Hepatocyte (in vitro differentiated cells): ENCODE data around the gene MAST4. TPM values are rescaled to one million over a fixed set of nuclear protein-coding genes. Genes with fewer than 3 reads are reported as not detected.
A peak's percentile ranks its signal among the peaks of the same experiment; 100 is the strongest.
"Not testable (repeated sequence)": the region's sequence is repeated elsewhere in the genome, so short reads cannot be mapped to it uniquely, and the experiment has no call there.

Source experiments
- DNase-seq: peaks from one replicate; pipeline ENCODE4 v3.0.0-alpha.2; 2016; ENCODE audit warnings: low spot score
- H2AFZ ChIP-seq: fragments of 200-600 bp; sonication (generic); 2 replicates; pipeline ENCODE4 v1.6.0; 2016; ENCODE audit warnings: antibody characterized with exemption, mild to moderate bottlenecking
- H3K27ac ChIP-seq: fragments of 200-600 bp; sonication (generic); 2 replicates; pipeline ENCODE4 v1.5.1; 2016; ENCODE audit warnings: mild to moderate bottlenecking
- H3K27me3 ChIP-seq: fragments of 200-600 bp; sonication (generic); 2 replicates; pipeline ENCODE4 v1.6.1; 2016
- H3K36me3 ChIP-seq: fragments of 200-600 bp; sonication (generic); replicated peaks from 2 replicates; pipeline ENCODE4 v1.5.1; 2016; ENCODE audit warnings: low read depth; ENCODE audit not compliant: insufficient read depth
- H3K4me1 ChIP-seq: fragments of 200-600 bp; sonication (generic); 2 replicates; pipeline ENCODE4 v1.5.1; 2016; ENCODE audit warnings: mild to moderate bottlenecking, moderate library complexity; ENCODE audit not compliant: insufficient read depth
- H3K4me2 ChIP-seq: fragments of 200-600 bp; sonication (generic); 2 replicates; pipeline ENCODE4 v1.6.0; 2016
- H3K4me3 ChIP-seq: fragments of 200-600 bp; sonication (generic); 2 replicates; pipeline ENCODE4 v1.5.1; 2016; ENCODE audit warnings: mild to moderate bottlenecking
- H3K79me2 ChIP-seq: fragments of 200-600 bp; sonication (generic); 2 replicates; pipeline ENCODE4 v1.6.0; 2017; ENCODE audit warnings: mild to moderate bottlenecking
- H3K9me2 ChIP-seq: fragments of 200-600 bp; sonication (generic); replicated peaks from 2 replicates; pipeline ENCODE4 v1.6.0; 2017; ENCODE audit warnings: mild to moderate bottlenecking; ENCODE audit not compliant: insufficient read depth
- H3K9me3 ChIP-seq: fragments of 200-600 bp; sonication (generic); 2 replicates; pipeline ENCODE4 v1.5.1; 2016; ENCODE audit warnings: low read depth, mild to moderate bottlenecking
- H4K20me1 ChIP-seq: fragments of 200-600 bp; sonication (generic); 2 replicates; pipeline ENCODE4 v1.6.0; 2016; ENCODE audit warnings: mild to moderate bottlenecking; ENCODE audit not compliant: insufficient read depth, poor library complexity, severe bottlenecking
- CTCF ChIP-seq: fragments of 200-600 bp; sonication (generic); IDR thresholded peaks from 2 replicates; pipeline ENCODE4 v1.5.1; 2016; ENCODE audit warnings: antibody characterized with exemption, mild to moderate bottlenecking; ENCODE audit not compliant: poor library complexity
- EZH2 ChIP-seq: fragments of 200-600 bp; sonication (generic); IDR thresholded peaks from 2 replicates; pipeline ENCODE4 v1.6.1; 2016; ENCODE audit warnings: antibody characterized with exemption, mild to moderate bottlenecking, borderline replicate concordance
- EZH2phosphoT487 ChIP-seq: fragments of 200-600 bp; sonication (generic); IDR thresholded peaks from one replicate; pipeline ENCODE4 v1.6.1; 2018; ENCODE audit warnings: antibody characterized with exemption, mild to moderate bottlenecking, low read depth, moderate library complexity; ENCODE audit not compliant: unreplicated experiment, severe bottlenecking
- WGBS: methylation state at CpG from one replicate; pipeline ENCODE4 v1.1.6; 2016; ENCODE audit warnings: low lambda C conversion rate; ENCODE audit errors: missing lambda C conversion rate; 5-methylcytosine and 5-hydroxymethylcytosine counted together
- polyA plus RNA-seq: library from polyadenylated mRNA; unstranded; fragments of >200 nt; fragmentation: Nextera tagmentation; extraction: Ambion mirVana; gene quantifications from 2 replicates; pipeline ENCODE4 v1.2.1, GENCODE V29; 2016
- total RNA-seq: library from RNA; depleted of rRNA; stranded (reverse); fragments of >200 nt; gene quantifications from 2 replicates; pipeline ENCODE4 v1.2.3, GENCODE V29; 2014

Gene MAST4
- total and polyA plus RNA-seq, 2 experiments from 2014 or later: 11.7 to 13.2 TPM

- TF ChIP-seq CTCF: no peak
- TF ChIP-seq EZH2phosphoT487: no peak
- no peak for TF ChIP-seq EZH2
- H3K79me2 ChIP-seq: no peaks in the 10 kb centered on the region
- H3K9me3 ChIP-seq: no peaks in the 10 kb centered on the region
- no peak overlapping the region for H2AFZ ChIP-seq
- no peaks in the 10 kb centered on the region for H3K36me3 ChIP-seq
- no peaks in the 10 kb centered on the region for H3K27me3 ChIP-seq
- DNase-seq: no peak
- 92% methylated on average over 7 of the region's 7 CpGs for WGBS
- no peak overlapping the region for H3K4me3 ChIP-seq
- H3K4me1 ChIP-seq: peaks cover 4% of the 10 kb centered on the region
- H3K9me2 ChIP-seq: no peaks in the 10 kb centered on the region
- H3K27ac ChIP-seq: no peak overlapping the region
- no peaks in the 10 kb centered on the region for H4K20me1 ChIP-seq
- H3K4me2 ChIP-seq: peak overlapping the region; percentile 13
These were observed 527.6 kb downstream of the MAST4 start for GRCh38 chr5:67123819-67124218.

- Histone ChIP-seq H3K4me3 (no peak overlapping the region), H3K4me1 (peaks cover 4% of the 10 kb centered on the region), H3K79me2 (no peaks in the 10 kb centered on the region), H3K4me2 (peak overlapping the region; percentile 13), H4K20me1 (no peaks in the 10 kb centered on the region), H3K9me2 (no peaks in the 10 kb centered on the region), H3K27ac (no peak overlapping the region), H3K36me3 (no peaks in the 10 kb centered on the region), H2AFZ (no peak overlapping the region), H3K9me3 (no peaks in the 10 kb centered on the region), H3K27me3 (no peaks in the 10 kb centered on the region)
- DNase-seq: no peak
- TF ChIP-seq EZH2phosphoT487 (peak; percentile 100), EZH2 (no peak), CTCF (no peak)
- WGBS: 40% methylated on average over 4 of the region's 4 CpGs
These were observed 528.4 kb downstream of the MAST4 start for GRCh38 chr5:67124556-67124955.

GRCh38 chr5:67127347-67127895 lies 531.2 kb downstream of the MAST4 start:
- not testable (repeated sequence) for H3K4me3 ChIP-seq, H3K27me3 ChIP-seq, H3K4me1 ChIP-seq, H3K9me3 ChIP-seq, H2AFZ ChIP-seq, DNase-seq, H3K36me3 ChIP-seq, H3K79me2 ChIP-seq, H4K20me1 ChIP-seq, H3K4me2 ChIP-seq, H3K9me2 ChIP-seq, H3K27ac ChIP-seq
- 68% methylated on average over 5 of the region's 5 CpGs for WGBS

- no peaks in the 10 kb centered on the region for H3K9me2 ChIP-seq
- H2AFZ ChIP-seq: no peak overlapping the region
- WGBS: 97% methylated on average over 2 of the region's 2 CpGs
- no peak for DNase-seq
- H3K27me3 ChIP-seq: no peaks in the 10 kb centered on the region
- no peaks in the 10 kb centered on the region for H3K4me1 ChIP-seq
- no peak overlapping the region for H3K4me3 ChIP-seq
- no peaks in the 10 kb centered on the region for H4K20me1 ChIP-seq
- TF ChIP-seq EZH2 (no peak), CTCF (no peak), EZH2phosphoT487 (no peak)
- no peaks in the 10 kb centered on the region for H3K9me3 ChIP-seq
- no peaks in the 10 kb centered on the region for H3K36me3 ChIP-seq
- no peak overlapping the region for H3K27ac ChIP-seq
- no peaks in the 10 kb centered on the region for H3K79me2 ChIP-seq
- H3K4me2 ChIP-seq: no peak overlapping the region
These were observed 533.6 kb downstream of the MAST4 start for GRCh38 chr5:67129768-67130167.
